Measurements from ENCODE around the gene TSC22D3. TPM values are rescaled to one million over a fixed set of nuclear protein-coding genes. Genes with fewer than 3 reads are reported as not detected.

TSC22D3 gene
- total and polyA plus RNA-seq, 2 experiments from 2014 or later, result 35.9 to 49.0 TPM

DNA sequence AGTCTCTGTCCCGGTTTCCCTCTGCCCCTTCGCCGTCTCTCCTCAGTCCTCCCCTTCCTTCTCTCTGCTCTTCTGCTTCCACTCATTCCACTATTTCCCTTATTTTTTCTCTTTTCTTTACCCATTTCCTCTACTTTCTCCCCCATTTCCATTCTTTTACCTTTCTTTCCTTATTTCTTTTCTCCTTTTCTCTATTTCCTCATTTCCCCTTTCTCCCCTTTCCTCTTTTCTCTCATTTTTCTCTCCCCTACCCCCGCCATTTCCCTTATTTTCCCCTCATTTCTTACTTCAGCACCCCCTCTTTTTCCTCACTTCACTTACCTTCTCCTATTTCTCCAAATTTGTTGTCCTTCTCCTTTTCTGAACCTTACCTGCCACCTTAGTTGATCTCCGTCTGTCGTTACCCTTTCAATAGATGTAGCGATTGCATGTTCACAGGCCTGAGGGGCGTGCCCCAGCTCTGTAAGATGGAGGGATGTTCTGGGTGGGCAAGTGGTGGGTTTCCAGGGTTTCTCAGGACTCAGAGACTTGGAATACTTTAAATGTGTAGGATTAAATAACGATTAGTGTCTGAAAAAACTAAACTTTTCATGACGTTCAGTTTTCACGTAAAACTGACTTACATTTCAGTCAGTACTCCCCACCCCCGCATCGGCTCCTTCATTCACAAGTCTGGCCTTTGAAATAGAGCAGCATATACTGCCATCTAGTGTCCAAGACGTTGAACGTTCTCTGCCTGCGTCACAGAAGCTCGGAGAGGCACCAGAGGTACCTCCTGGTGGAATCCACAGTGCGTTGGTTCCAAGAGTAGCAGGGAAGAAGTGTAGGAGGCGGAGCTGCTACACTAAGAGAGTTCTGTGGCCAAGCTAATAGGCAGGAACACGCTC, 1.3 kb upstream of the TSC22D3 start:
- in situ Hi-C loops (cut with MboI), result no loop called here
- peak overlapping the region; percentile 85 for H3K4me2 ChIP-seq (ENCODE audit: unreplicated experiment)
- H3K79me2 ChIP-seq (ENCODE audit: insufficient read depth), result no peaks in the 10 kb centered on the region
- TF ChIP-seq EZH2 (IDR thresholded peaks at IDR 0.05; ENCODE audit: insufficient read depth, poor library complexity, severe bottlenecking), result no peak
- TF ChIP-seq EZH2phosphoT487 (IDR thresholded peaks at IDR 0.05; ENCODE audit: insufficient read depth, low read depth), result no peak
- WGBS, 2 experiments (ENCODE audit: low coverage in 1 of 2, low lambda C conversion rate in 2 of 2, missing lambda C conversion rate in 2 of 2), result 1 to 3% methylated on average over 16 to 20 of the region's 20 CpGs
- no peaks in the 10 kb centered on the region for H3K9me2 ChIP-seq (ENCODE audit: insufficient read depth)
- no peak overlapping the region for H3K27ac ChIP-seq
- DNase-seq, result peak; percentile 89
- H2AFZ ChIP-seq, result peak overlapping the region; percentile 91
- no peaks in the 10 kb centered on the region for H3F3A ChIP-seq (ENCODE audit: insufficient read depth)
- no peaks in the 10 kb centered on the region for H4K20me1 ChIP-seq (ENCODE audit: insufficient read depth)
- no peaks in the 10 kb centered on the region for H3K4me1 ChIP-seq (ENCODE audit: insufficient read depth)
- peak overlapping the region; percentile 62 for H3K9ac ChIP-seq
- peak overlapping the region; percentile 74 for H3K4me3 ChIP-seq
- H3K9me3 ChIP-seq (ENCODE audit: low read depth), result no peaks in the 10 kb centered on the region
- no peaks in the 10 kb centered on the region for H3K36me3 ChIP-seq (ENCODE audit: low read depth)
- no peaks in the 10 kb centered on the region for H3K27me3 ChIP-seq (replicated peaks; ENCODE audit: insufficient read depth)

DNA sequence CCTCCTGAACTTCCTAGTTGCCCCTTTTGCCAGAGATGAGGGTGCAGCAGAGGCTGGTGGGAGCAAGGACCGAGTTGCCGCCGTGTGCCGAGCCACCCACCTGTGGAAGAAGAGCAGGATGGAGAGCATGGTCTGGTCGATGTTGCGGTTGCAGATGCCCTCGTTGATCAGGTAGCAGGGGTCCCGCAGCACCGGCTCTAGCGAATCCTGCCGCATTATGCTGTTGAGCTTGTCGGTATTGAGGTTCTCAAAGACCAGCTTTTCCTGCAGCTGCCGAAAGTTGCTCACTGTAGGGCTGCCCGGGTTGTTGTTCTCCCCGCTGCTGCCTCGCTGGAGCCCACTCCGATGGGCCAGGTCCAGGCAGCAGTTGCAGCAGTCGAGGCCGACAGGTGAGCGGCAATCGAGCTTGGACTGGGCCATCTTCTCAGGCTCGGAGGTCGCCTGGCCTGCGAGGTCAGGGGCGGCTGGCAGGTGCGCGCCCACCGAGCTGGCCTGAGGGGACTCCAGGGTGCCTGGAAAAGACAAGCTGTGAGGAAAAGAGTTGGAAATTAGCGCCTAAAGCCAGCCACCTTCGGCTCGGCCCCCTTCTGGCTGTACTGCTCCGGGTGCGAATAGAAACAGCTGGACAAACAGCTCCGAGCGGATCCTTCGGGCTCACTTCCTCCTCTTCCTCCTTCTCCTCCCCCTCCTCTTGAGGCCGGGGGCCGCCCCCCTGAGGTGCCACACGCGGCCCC, 420 bp downstream of the TSC22D3 start:
- H3F3A ChIP-seq (ENCODE audit: insufficient read depth), result no peaks in the 10 kb centered on the region
- no peak overlapping the region for H3K27ac ChIP-seq
- H2AFZ ChIP-seq, result peak overlapping the region; percentile 91
- 33 to 35% methylated on average over 16 to 26 of the region's 40 CpGs for WGBS, 2 experiments (ENCODE audit: low coverage in 1 of 2, low lambda C conversion rate in 2 of 2, missing lambda C conversion rate in 2 of 2)
- no peaks in the 10 kb centered on the region for H3K36me3 ChIP-seq (ENCODE audit: low read depth)
- H3K79me2 ChIP-seq (ENCODE audit: insufficient read depth), result no peaks in the 10 kb centered on the region
- no peaks in the 10 kb centered on the region for H3K27me3 ChIP-seq (replicated peaks; ENCODE audit: insufficient read depth)
- peak overlapping the region; percentile 74 for H3K4me3 ChIP-seq
- H3K4me2 ChIP-seq (ENCODE audit: unreplicated experiment), result peak overlapping the region; percentile 85
- no peak for DNase-seq
- in situ Hi-C loops (cut with MboI), result no loop called here
- H3K9me3 ChIP-seq (ENCODE audit: low read depth), result no peaks in the 10 kb centered on the region
- H4K20me1 ChIP-seq (ENCODE audit: insufficient read depth), result no peaks in the 10 kb centered on the region
- H3K9me2 ChIP-seq (ENCODE audit: insufficient read depth), result no peaks in the 10 kb centered on the region
- H3K9ac ChIP-seq, result peak overlapping the region; percentile 62
- TF ChIP-seq EZH2phosphoT487 (IDR thresholded peaks at IDR 0.05; ENCODE audit: insufficient read depth, low read depth) (no peak), EZH2 (IDR thresholded peaks at IDR 0.05; ENCODE audit: insufficient read depth, poor library complexity, severe bottlenecking) (no peak)
- no peaks in the 10 kb centered on the region for H3K4me1 ChIP-seq (ENCODE audit: insufficient read depth)

DNA sequence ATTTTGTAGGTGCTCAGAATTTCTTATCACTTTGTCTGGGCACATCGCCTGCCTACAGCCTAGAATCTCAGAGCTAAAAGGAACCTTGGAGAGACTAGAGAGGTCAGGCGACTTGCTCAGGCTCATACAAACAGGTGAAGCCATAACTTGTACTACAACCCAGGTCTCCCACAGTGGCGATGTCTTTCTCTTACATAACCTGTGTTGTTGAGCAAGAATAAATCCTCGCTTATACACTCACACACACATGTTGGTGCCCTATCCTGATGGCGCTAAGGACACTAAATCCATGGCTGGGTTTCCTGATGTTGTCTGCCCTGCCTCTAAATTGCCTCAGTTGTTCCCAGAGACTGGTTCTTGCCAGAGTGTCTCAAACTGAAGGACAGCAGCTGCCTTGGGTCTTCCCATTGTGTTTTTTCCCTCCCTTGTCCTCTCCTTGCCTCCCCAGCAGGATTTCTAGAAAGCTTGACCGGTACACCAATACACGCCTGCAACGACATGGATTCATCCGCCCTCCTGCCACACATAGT, 1.6 kb downstream of the TSC22D3 start:
- no peaks in the 10 kb centered on the region for H3K79me2 ChIP-seq (ENCODE audit: insufficient read depth)
- H3K36me3 ChIP-seq (ENCODE audit: low read depth), result no peaks in the 10 kb centered on the region
- H3K4me2 ChIP-seq (ENCODE audit: unreplicated experiment), result no peak overlapping the region
- H3K4me3 ChIP-seq, result no peak overlapping the region
- H3F3A ChIP-seq (ENCODE audit: insufficient read depth), result no peaks in the 10 kb centered on the region
- no peak overlapping the region for H3K27ac ChIP-seq
- no peaks in the 10 kb centered on the region for H3K27me3 ChIP-seq (replicated peaks; ENCODE audit: insufficient read depth)
- no peaks in the 10 kb centered on the region for H4K20me1 ChIP-seq (ENCODE audit: insufficient read depth)
- no peak overlapping the region for H3K9ac ChIP-seq
- no peaks in the 10 kb centered on the region for H3K4me1 ChIP-seq (ENCODE audit: insufficient read depth)
- 97 to 99% methylated on average over 8 to 9 of the region's 9 CpGs for WGBS, 2 experiments (ENCODE audit: low coverage in 1 of 2, low lambda C conversion rate in 2 of 2, missing lambda C conversion rate in 2 of 2)
- H3K9me3 ChIP-seq (ENCODE audit: low read depth), result no peaks in the 10 kb centered on the region
- no peak overlapping the region for H2AFZ ChIP-seq
- no peak for DNase-seq
- TF ChIP-seq EZH2phosphoT487 (IDR thresholded peaks at IDR 0.05; ENCODE audit: insufficient read depth, low read depth), result no peak
- TF ChIP-seq EZH2 (IDR thresholded peaks at IDR 0.05; ENCODE audit: insufficient read depth, poor library complexity, severe bottlenecking), result no peak
- in situ Hi-C loops (cut with MboI), result no loop called here
- H3K9me2 ChIP-seq (ENCODE audit: insufficient read depth), result no peaks in the 10 kb centered on the region

DNA sequence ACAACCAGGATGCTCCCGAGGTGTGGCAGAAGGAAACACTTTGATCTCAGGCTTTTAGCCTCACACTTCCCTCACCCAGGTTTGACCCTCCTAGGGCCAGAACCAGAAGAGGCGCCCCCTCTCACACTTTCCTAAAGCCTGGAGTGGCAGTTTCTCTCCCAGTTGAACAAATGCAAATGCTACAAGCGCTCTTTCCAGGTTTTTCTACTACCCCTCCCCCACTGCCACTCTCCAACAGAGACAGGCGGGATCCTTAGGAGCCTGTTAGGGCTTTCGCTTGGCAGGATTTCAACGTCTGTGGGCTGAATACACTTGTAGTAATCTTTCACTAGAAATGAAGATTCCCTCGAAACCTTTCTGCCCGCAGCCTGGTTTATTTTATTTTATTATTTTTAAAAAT, 2.4 kb downstream of the TSC22D3 start:
- Histone ChIP-seq H3K4me2 (ENCODE audit: unreplicated experiment) (no peak overlapping the region), H3K36me3 (ENCODE audit: low read depth) (no peaks in the 10 kb centered on the region), H3K79me2 (ENCODE audit: insufficient read depth) (no peaks in the 10 kb centered on the region), H3K9me3 (ENCODE audit: low read depth) (no peaks in the 10 kb centered on the region), H3K9ac (no peak overlapping the region), H3K9me2 (ENCODE audit: insufficient read depth) (no peaks in the 10 kb centered on the region), H3K4me1 (ENCODE audit: insufficient read depth) (no peaks in the 10 kb centered on the region), H4K20me1 (ENCODE audit: insufficient read depth) (no peaks in the 10 kb centered on the region), H3F3A (ENCODE audit: insufficient read depth) (no peaks in the 10 kb centered on the region), H3K27me3 (replicated peaks; ENCODE audit: insufficient read depth) (no peaks in the 10 kb centered on the region), H3K27ac (no peak overlapping the region), H3K4me3 (no peak overlapping the region), H2AFZ (no peak overlapping the region)
- in situ Hi-C loops (cut with MboI), result no loop called here
- TF ChIP-seq EZH2 (IDR thresholded peaks at IDR 0.05; ENCODE audit: insufficient read depth, poor library complexity, severe bottlenecking) (no peak), EZH2phosphoT487 (IDR thresholded peaks at IDR 0.05; ENCODE audit: insufficient read depth, low read depth) (no peak)
- WGBS, 2 experiments (ENCODE audit: low coverage in 1 of 2, low lambda C conversion rate in 2 of 2, missing lambda C conversion rate in 2 of 2), result 85 to 93% methylated on average over 6 to 8 of the region's 8 CpGs
- no peak for DNase-seq
